H9 (cell line): ENCODE measurements around the gene FUT4. TPM values are rescaled to one million over a fixed set of nuclear protein-coding genes. Genes with fewer than 3 reads are reported as not detected.

Source experiments
- DNase-seq: peaks from one replicate; pipeline ENCODE4 v3.0.0-alpha.2; 2017
- H2AFZ ChIP-seq: one replicate; pipeline ENCODE4 v1.6.1; 2013; ENCODE audit warnings: mild to moderate bottlenecking, low read length, control low read depth, moderate library complexity
- H2AK5ac ChIP-seq: 2 replicates; pipeline ENCODE4 v1.6.1; 2013; ENCODE audit warnings: low read length, control low read depth, mixed read lengths; ENCODE audit not compliant: insufficient read length
- H2BK120ac ChIP-seq: one replicate; pipeline ENCODE4 v1.6.1; 2013; ENCODE audit warnings: low read depth, mild to moderate bottlenecking, low read length, control low read depth, inconsistent platforms; ENCODE audit not compliant: poor library complexity, severe bottlenecking
- H2BK12ac ChIP-seq: 2 replicates; pipeline ENCODE4 v1.6.1; 2013; ENCODE audit warnings: low read length, control low read depth, mixed read lengths, low read depth; ENCODE audit not compliant: insufficient read length
- H2BK15ac ChIP-seq: 2 replicates; pipeline ENCODE4 v1.6.1; 2013; ENCODE audit warnings: low read depth, low read length, control low read depth
- H2BK20ac ChIP-seq: one replicate; pipeline ENCODE4 v1.6.1; 2013; ENCODE audit warnings: low read depth, mild to moderate bottlenecking, low read length, control low read depth, inconsistent platforms; ENCODE audit not compliant: poor library complexity, severe bottlenecking
- H2BK5ac ChIP-seq: 2 replicates; pipeline ENCODE4 v1.6.1; 2013; ENCODE audit warnings: low read length, control low read depth, mixed read lengths; ENCODE audit not compliant: insufficient read length
- H3K14ac ChIP-seq: 2 replicates; pipeline ENCODE4 v1.6.1; 2013; ENCODE audit warnings: low read length, control low read depth; ENCODE audit not compliant: insufficient read depth
- H3K18ac ChIP-seq: 2 replicates; pipeline ENCODE4 v1.6.1; 2013; ENCODE audit warnings: low read depth, mild to moderate bottlenecking, mixed read lengths, low read length, control low read depth; ENCODE audit not compliant: insufficient read length
- H3K23ac ChIP-seq: 2 replicates; pipeline ENCODE4 v1.6.1; 2013; ENCODE audit warnings: low read length, control low read depth, mixed read lengths, low read depth; ENCODE audit not compliant: insufficient read length
- H3K23me2 ChIP-seq: 2 replicates; pipeline ENCODE4 v1.6.1; 2013; ENCODE audit warnings: low read depth, mild to moderate bottlenecking, mixed read lengths, low read length, control low read depth; ENCODE audit not compliant: insufficient read length, poor library complexity, severe bottlenecking
- H3K27ac ChIP-seq: 2 replicates; pipeline ENCODE4 v1.5.1; 2013; ENCODE audit warnings: low read length, control low read depth, mixed read lengths, low read depth; ENCODE audit not compliant: insufficient read length
- H3K27me3 ChIP-seq: 2 replicates; pipeline ENCODE4 v1.6.1; 2013; ENCODE audit warnings: low read length, control low read depth, inconsistent platforms; ENCODE audit not compliant: insufficient read depth
- H3K4ac ChIP-seq: 2 replicates; pipeline ENCODE4 v1.6.1; 2013; ENCODE audit warnings: low read depth, mild to moderate bottlenecking, control low read depth, inconsistent platforms, low read length, moderate library complexity
- H3K4me1 ChIP-seq: 2 replicates; pipeline ENCODE4 v1.6.1; 2013; ENCODE audit warnings: low read length, control low read depth, inconsistent platforms; ENCODE audit not compliant: insufficient read depth
- H3K4me2 ChIP-seq: 2 replicates; pipeline ENCODE4 v1.6.1; 2013; ENCODE audit warnings: low read length, control low read depth, mixed read lengths; ENCODE audit not compliant: insufficient read length, insufficient read depth
- H3K56ac ChIP-seq: 2 replicates; pipeline ENCODE4 v1.6.1; 2013; ENCODE audit warnings: low read depth, mild to moderate bottlenecking, mixed read lengths, low read length, control low read depth; ENCODE audit not compliant: insufficient read length
- H3K79me1 ChIP-seq: 2 replicates; pipeline ENCODE4 v1.6.1; 2013; ENCODE audit warnings: low read depth, mild to moderate bottlenecking, moderate library complexity, low read length, control low read depth, inconsistent platforms; ENCODE audit not compliant: insufficient read depth, poor library complexity, severe bottlenecking
- H3K79me2 ChIP-seq: 2 replicates; pipeline ENCODE4 v1.6.1; 2013; ENCODE audit warnings: low read length, control low read depth, inconsistent platforms; ENCODE audit not compliant: insufficient read depth
- H3K9ac ChIP-seq: 2 replicates; pipeline ENCODE4 v1.6.1; 2013; ENCODE audit warnings: low read length, control low read depth, mixed read lengths; ENCODE audit not compliant: insufficient read length; ENCODE audit errors: extremely low read depth
- H3K9me3 ChIP-seq: one replicate; pipeline ENCODE4 v1.6.1; 2013; ENCODE audit warnings: low read depth, low read length, inconsistent platforms; ENCODE audit not compliant: control insufficient read depth
- H3T11ph ChIP-seq: one replicate; pipeline ENCODE4 v1.6.1; 2013; ENCODE audit warnings: mild to moderate bottlenecking, low read length, control low read depth, inconsistent platforms
- H4K20me1 ChIP-seq: one replicate; pipeline ENCODE4 v1.6.1; 2013; ENCODE audit not compliant: control insufficient read depth, insufficient read length, insufficient read depth
- H4K5ac ChIP-seq: 2 replicates; pipeline ENCODE4 v1.6.1; 2013; ENCODE audit warnings: low read depth, mild to moderate bottlenecking, mixed read lengths, low read length, control low read depth; ENCODE audit not compliant: insufficient read length
- H4K8ac ChIP-seq: replicated peaks from 2 replicates; pipeline ENCODE4 v1.6.1; 2013; ENCODE audit warnings: low read length, control low read depth, mixed read lengths, low read depth; ENCODE audit not compliant: insufficient read length
- H4K91ac ChIP-seq: 2 replicates; pipeline ENCODE4 v1.6.1; 2013; ENCODE audit warnings: low read depth, mild to moderate bottlenecking, moderate library complexity, mixed read lengths, low read length, control low read depth; ENCODE audit not compliant: insufficient read length
- H3K27ac Mint-ChIP-seq, 3 experiments: 2 replicates in 2 of 3; 3 replicates in 1 of 3; pipeline ENCODE4 v1.8.0; 2020 to 2021; ENCODE audit warnings: mixed read lengths in 3 of 3, mild to moderate bottlenecking in 1 of 3, moderate library complexity in 1 of 3
- H3K27me3 Mint-ChIP-seq: 2 replicates; pipeline ENCODE4 v1.8.0; 2021; ENCODE audit warnings: low read depth, mild to moderate bottlenecking, moderate library complexity, mixed read lengths
- H3K36me3 Mint-ChIP-seq, 3 experiments: 2 replicates in 2 of 3; 3 replicates in 1 of 3; pipeline ENCODE4 v1.8.0; 2020 to 2021; ENCODE audit warnings: low read depth in 3 of 3, mixed read lengths in 3 of 3; ENCODE audit not compliant: insufficient read depth in 1 of 3
- H3K4me1 Mint-ChIP-seq, 2 experiments: 2 replicates each; pipeline ENCODE4 v1.8.0; 2020; ENCODE audit warnings: mixed read lengths in 2 of 2
- H3K4me3 Mint-ChIP-seq, 2 experiments: 2 replicates in 1 of 2; 3 replicates in 1 of 2; pipeline ENCODE4 v1.8.0; 2020 to 2021; ENCODE audit warnings: mild to moderate bottlenecking in 2 of 2, mixed read lengths in 2 of 2, moderate library complexity in 1 of 2
- H3K9me3 Mint-ChIP-seq, 2 experiments: 2 replicates in 1 of 2; 3 replicates in 1 of 2; pipeline ENCODE4 v1.8.0; 2020; ENCODE audit warnings: mild to moderate bottlenecking in 2 of 2, mixed read lengths in 2 of 2, moderate library complexity in 1 of 2
- total RNA-seq: library from RNA; stranded (reverse); gene quantifications from 2 replicates; pipeline ENCODE4 v1.2.1, GENCODE V29; 2021
- TF ChIP-seq, protein P1 (sequence below): fragments of 200-600 bp; sonication (generic); conservative IDR thresholded peaks from 3 replicates; pipeline ENCODE4 v1.8.0; 2021; ENCODE audit warnings: antibody characterized with exemption, mild to moderate bottlenecking

Gene FUT4
- total RNA-seq, 1 experiment from 2014 or later = 5.3 TPM

- H3K4me1 Mint-ChIP-seq = no peaks in the 10 kb centered on the region; a peak in 1 of 4 replicates
- no peak overlapping the region for H3K27ac ChIP-seq
- H3K18ac ChIP-seq = no peak overlapping the region
- no peak overlapping the region for H4K91ac ChIP-seq
- DNase-seq = no peak
- H3K14ac ChIP-seq = no peak overlapping the region
- no peaks in the 10 kb centered on the region for H3K4me1 ChIP-seq
- no peak overlapping the region for H3K56ac ChIP-seq
- H3K79me1 ChIP-seq = no peaks in the 10 kb centered on the region
- no peak overlapping the region for H3K4me2 ChIP-seq
- H3K27me3 Mint-ChIP-seq = peaks cover 8% of the 10 kb centered on the region
- H2BK5ac ChIP-seq = no peak overlapping the region
- no peak overlapping the region for H2BK20ac ChIP-seq
- TF ChIP-seq, protein P1, sequence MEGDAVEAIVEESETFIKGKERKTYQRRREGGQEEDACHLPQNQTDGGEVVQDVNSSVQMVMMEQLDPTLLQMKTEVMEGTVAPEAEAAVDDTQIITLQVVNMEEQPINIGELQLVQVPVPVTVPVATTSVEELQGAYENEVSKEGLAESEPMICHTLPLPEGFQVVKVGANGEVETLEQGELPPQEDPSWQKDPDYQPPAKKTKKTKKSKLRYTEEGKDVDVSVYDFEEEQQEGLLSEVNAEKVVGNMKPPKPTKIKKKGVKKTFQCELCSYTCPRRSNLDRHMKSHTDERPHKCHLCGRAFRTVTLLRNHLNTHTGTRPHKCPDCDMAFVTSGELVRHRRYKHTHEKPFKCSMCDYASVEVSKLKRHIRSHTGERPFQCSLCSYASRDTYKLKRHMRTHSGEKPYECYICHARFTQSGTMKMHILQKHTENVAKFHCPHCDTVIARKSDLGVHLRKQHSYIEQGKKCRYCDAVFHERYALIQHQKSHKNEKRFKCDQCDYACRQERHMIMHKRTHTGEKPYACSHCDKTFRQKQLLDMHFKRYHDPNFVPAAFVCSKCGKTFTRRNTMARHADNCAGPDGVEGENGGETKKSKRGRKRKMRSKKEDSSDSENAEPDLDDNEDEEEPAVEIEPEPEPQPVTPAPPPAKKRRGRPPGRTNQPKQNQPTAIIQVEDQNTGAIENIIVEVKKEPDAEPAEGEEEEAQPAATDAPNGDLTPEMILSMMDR = no peak
- no peaks in the 10 kb centered on the region for H4K20me1 ChIP-seq
- H3K9me3 Mint-ChIP-seq = no peaks in the 10 kb centered on the region
- no peak overlapping the region for H4K5ac ChIP-seq
- no peaks in the 10 kb centered on the region for H3K79me2 ChIP-seq
- H3K9me3 ChIP-seq = no peaks in the 10 kb centered on the region
- H2AFZ ChIP-seq = no peak overlapping the region
- H2BK120ac ChIP-seq = no peak overlapping the region
- no peak overlapping the region for H3K27ac Mint-ChIP-seq
- H3K27me3 ChIP-seq = no peaks in the 10 kb centered on the region
- no peaks in the 10 kb centered on the region for H3K23me2 ChIP-seq
- H2BK15ac ChIP-seq = no peak overlapping the region
- H3K36me3 Mint-ChIP-seq = no peaks in the 10 kb centered on the region
- H3T11ph ChIP-seq = no peak overlapping the region
- no peak overlapping the region for H2AK5ac ChIP-seq
- H4K8ac ChIP-seq = no peak overlapping the region
- no peak overlapping the region for H3K23ac ChIP-seq
- no peak overlapping the region for H3K4ac ChIP-seq
- no peak overlapping the region for H3K9ac ChIP-seq
- no peak overlapping the region for H3K4me3 Mint-ChIP-seq
- H2BK12ac ChIP-seq = no peak overlapping the region
Observed at GRCh38 chr11:94536386-94536785, 7.3 kb upstream of the FUT4 start.
